ENCODE results near the gene SPRED2. TPM values are rescaled to one million over a fixed set of nuclear protein-coding genes. Genes with fewer than 3 reads are reported as not detected.

SPRED2 gene
- total RNA-seq, 2 donors from 2014 or later, result 21.9 to 22.3 TPM

DNA sequence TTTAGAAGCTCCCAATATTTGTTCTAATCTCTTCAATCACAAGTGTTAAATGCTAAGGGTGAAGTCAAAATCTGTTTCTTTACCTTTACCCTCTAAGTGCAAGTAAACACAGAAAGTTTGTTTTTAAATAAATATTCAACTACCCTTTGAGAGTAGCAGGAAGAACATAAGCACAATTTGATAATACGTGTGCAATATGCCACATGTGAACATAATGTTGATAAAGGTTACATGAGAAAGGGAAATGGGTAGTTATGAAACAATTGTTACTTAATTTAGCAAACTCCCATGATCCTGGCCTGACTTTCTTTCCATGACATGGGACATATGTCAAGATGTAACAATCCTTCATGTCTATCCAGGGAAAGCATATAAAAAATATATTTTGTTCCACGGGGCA, 7.1 kb downstream of the SPRED2 start:
- H3K4me1 ChIP-seq (ENCODE audit: control insufficient read depth in 1 of 2, low read depth in 2 of 2), result peaks cover 16 to 35% of the 10 kb centered on the region in 2 donors
- TF ChIP-seq, protein P1, sequence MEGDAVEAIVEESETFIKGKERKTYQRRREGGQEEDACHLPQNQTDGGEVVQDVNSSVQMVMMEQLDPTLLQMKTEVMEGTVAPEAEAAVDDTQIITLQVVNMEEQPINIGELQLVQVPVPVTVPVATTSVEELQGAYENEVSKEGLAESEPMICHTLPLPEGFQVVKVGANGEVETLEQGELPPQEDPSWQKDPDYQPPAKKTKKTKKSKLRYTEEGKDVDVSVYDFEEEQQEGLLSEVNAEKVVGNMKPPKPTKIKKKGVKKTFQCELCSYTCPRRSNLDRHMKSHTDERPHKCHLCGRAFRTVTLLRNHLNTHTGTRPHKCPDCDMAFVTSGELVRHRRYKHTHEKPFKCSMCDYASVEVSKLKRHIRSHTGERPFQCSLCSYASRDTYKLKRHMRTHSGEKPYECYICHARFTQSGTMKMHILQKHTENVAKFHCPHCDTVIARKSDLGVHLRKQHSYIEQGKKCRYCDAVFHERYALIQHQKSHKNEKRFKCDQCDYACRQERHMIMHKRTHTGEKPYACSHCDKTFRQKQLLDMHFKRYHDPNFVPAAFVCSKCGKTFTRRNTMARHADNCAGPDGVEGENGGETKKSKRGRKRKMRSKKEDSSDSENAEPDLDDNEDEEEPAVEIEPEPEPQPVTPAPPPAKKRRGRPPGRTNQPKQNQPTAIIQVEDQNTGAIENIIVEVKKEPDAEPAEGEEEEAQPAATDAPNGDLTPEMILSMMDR (IDR thresholded peaks at IDR 0.05), result no peak
- no peak for DNase-seq (ENCODE audit: low spot score)
- H3K36me3 ChIP-seq, result no peaks in the 10 kb centered on the region
- H3K27ac ChIP-seq, result no peak overlapping the region
- H3K4me3 ChIP-seq, result no peak overlapping the region
- H3K9me3 ChIP-seq, result no peaks in the 10 kb centered on the region
- no peak for ATAC-seq (ENCODE audit: insufficient number of reproducible peaks, low FRiP score, low read depth)
- H3K27me3 ChIP-seq (replicated peaks; ENCODE audit: insufficient read depth), result no peaks in the 10 kb centered on the region

DNA sequence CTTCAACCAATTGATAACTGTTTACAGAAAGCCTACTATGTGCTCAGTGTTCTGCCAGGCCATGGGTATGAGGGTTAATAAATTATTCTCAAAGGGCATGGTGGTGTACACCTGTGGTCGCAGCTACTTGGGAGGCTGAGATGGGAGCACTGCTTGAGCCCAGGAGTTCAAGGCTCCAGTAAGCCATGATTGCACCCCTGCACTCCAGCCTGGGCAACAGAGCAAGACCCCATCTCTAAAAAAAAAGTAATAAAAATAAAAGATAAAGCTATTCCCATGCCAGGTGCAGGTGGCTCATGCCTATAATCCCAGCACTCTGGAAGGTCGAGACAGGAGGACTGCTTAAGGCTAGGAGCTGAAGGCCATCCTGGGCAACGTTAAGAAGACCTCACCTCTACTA, 8.0 kb downstream of the SPRED2 start:
- DNase-seq (ENCODE audit: low spot score) (no peak), ATAC-seq (ENCODE audit: insufficient number of reproducible peaks, low FRiP score, low read depth) (no peak)
- H3K36me3 ChIP-seq, result no peaks in the 10 kb centered on the region
- H3K4me1 ChIP-seq (ENCODE audit: control insufficient read depth in 1 of 2, low read depth in 2 of 2), result peaks cover 8 to 27% of the 10 kb centered on the region in 2 donors
- no peak overlapping the region for H3K27ac ChIP-seq
- H3K4me3 ChIP-seq, result no peak overlapping the region
- H3K27me3 ChIP-seq (replicated peaks; ENCODE audit: insufficient read depth), result no peaks in the 10 kb centered on the region
- TF ChIP-seq, protein P1 (IDR thresholded peaks at IDR 0.05), result no peak
- H3K9me3 ChIP-seq, result no peaks in the 10 kb centered on the region

DNA sequence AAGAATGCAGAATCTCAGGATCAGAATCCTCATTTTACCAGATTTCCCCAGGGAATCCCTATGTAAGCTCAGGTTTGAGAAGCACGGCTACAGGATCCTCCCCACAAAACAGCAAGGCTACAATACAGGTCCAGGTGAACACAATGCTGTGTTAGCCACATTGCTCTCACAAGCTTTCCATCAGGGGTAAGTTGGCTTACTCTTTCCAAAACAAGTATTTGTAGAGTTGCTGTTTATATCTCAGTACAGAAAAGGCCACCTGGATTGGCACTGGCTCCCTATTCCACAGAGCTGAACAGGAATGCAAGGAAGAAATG, 11.0 kb downstream of the SPRED2 start:
- no peaks in the 10 kb centered on the region for H3K9me3 ChIP-seq
- H3K4me1 ChIP-seq (ENCODE audit: control insufficient read depth in 1 of 2, low read depth in 2 of 2), result peaks cover 8 to 27% of the 10 kb centered on the region in 2 donors
- TF ChIP-seq, protein P1 (IDR thresholded peaks at IDR 0.05), result no peak
- H3K27ac ChIP-seq, result no peak overlapping the region
- no peak overlapping the region for H3K4me3 ChIP-seq
- H3K27me3 ChIP-seq (replicated peaks; ENCODE audit: insufficient read depth), result no peaks in the 10 kb centered on the region
- ATAC-seq (ENCODE audit: insufficient number of reproducible peaks, low FRiP score, low read depth) (no peak), DNase-seq (ENCODE audit: low spot score) (no peak)
- no peaks in the 10 kb centered on the region for H3K36me3 ChIP-seq

DNA sequence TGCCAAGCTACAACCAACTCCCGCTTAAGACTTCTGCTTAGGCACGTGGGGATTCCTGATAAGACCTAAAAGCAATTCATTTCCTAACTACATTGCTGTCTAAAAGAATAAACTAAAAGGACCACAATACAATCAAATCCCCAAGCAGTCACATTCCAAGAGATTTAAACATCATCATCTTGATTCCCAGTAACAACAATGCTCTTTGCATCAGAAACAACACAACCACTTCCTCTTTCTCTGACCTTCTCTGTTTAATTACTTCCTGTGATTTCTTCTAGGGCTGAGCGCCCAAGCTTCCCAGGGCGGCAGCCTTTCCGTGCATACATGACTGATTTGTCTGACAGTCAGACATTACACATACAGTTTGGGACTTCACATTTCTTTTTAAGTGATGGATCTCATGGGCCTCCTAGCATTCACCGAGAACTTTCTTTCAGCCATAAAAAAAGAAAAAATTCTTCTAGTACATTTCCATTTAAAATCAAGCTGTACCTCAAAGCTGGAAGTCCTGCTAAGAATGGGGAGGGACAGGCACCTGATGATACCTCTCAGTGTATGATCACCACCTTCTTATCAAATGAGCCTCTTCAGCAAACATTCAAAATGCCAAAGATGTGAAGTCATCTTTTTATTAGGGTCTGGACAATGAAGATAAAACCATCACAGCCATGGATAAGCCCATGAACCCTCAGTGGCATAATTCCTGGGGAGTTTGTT, 11.5 kb downstream of the SPRED2 start:
- no peak for ATAC-seq (ENCODE audit: insufficient number of reproducible peaks, low FRiP score, low read depth)
- Histone ChIP-seq H3K27ac (no peak overlapping the region), H3K27me3 (replicated peaks; ENCODE audit: insufficient read depth) (no peaks in the 10 kb centered on the region), H3K36me3 (no peaks in the 10 kb centered on the region), H3K4me3 (no peak overlapping the region), H3K4me1 (ENCODE audit: control insufficient read depth in 1 of 2, low read depth in 2 of 2) (peaks cover 8 to 27% of the 10 kb centered on the region in 2 donors), H3K9me3 (no peaks in the 10 kb centered on the region)
- no peak for DNase-seq (ENCODE audit: low spot score)
- TF ChIP-seq, protein P1 (IDR thresholded peaks at IDR 0.05), result no peak

DNA sequence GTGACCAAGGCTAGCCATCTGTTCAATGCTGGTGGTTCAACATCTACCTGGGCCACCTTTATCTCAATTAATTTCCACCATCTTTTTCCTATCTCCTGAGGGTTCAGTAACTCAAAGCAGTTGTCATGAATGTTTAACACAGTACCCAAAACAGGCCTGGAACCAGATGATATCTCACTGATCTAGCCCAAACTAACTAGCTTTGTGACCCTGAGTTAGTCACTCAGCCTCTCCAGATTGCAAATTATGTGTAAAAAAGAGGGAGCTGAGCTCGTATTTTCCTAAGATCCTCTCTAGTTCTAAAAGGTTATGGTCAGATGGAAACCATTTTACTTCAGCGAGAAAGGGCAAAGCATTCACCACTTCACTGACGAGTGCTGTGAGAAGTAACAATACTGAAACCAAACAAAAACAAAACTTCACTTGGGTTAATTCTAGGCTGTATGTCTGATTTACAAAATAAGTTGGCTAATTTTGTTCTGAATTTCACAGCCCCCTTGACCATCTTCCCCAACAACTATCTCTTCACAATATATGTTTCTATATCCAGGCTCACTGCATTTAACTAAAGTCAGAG, 14.8 kb downstream of the SPRED2 start:
- Histone ChIP-seq H3K4me1 (ENCODE audit: control insufficient read depth in 1 of 2, low read depth in 2 of 2) (peaks cover 11 to 16% of the 10 kb centered on the region in 2 donors), H3K9me3 (no peaks in the 10 kb centered on the region), H3K27ac (no peak overlapping the region), H3K4me3 (no peak overlapping the region), H3K27me3 (replicated peaks; ENCODE audit: insufficient read depth) (no peaks in the 10 kb centered on the region), H3K36me3 (no peaks in the 10 kb centered on the region)
- no peak for DNase-seq (ENCODE audit: low spot score)
- ATAC-seq (ENCODE audit: insufficient number of reproducible peaks, low FRiP score, low read depth), result no peak
- TF ChIP-seq, protein P1 (IDR thresholded peaks at IDR 0.05), result no peak
